Amniotic stem cell (primary cell): ENCODE measurements around the gene PDXDC1.
"Not testable (repeated sequence)": the region's sequence is repeated elsewhere in the genome, so short reads cannot be mapped to it uniquely, and the experiment has no call there.

Source experiments
- DNase-seq: peaks from one replicate; lab custom pipeline; 2025; lab: John Stamatoyannopoulos, UW

PDXDC1 gene

GRCh38 chr16:15038689-15039088 lies 63.9 kb downstream of the PDXDC1 start:
- no peak for DNase-seq

GRCh38 chr16:15041271-15042004 lies 66.6 kb downstream of the PDXDC1 start:
- DNase-seq, result no peak

- DNase-seq, result no peak
These were observed 68.5 kb downstream of the PDXDC1 start for GRCh38 chr16:15043344-15043743.

GRCh38 chr16:15044286-15044685 lies 69.5 kb downstream of the PDXDC1 start:
- no peak for DNase-seq

- DNase-seq, result not testable (repeated sequence)
These were observed 70.4 kb downstream of the PDXDC1 start for GRCh38 chr16:15045270-15045669.

GRCh38 chr16:15046692-15047376 lies 72.0 kb downstream of the PDXDC1 start:
- no peak for DNase-seq

- no peak for DNase-seq
These were observed 74.9 kb downstream of the PDXDC1 start for GRCh38 chr16:15049581-15050180.

- not testable (repeated sequence) for DNase-seq
These were observed 75.6 kb downstream of the PDXDC1 start for GRCh38 chr16:15050440-15050839.

GRCh38 chr16:15051387-15051951 lies 76.6 kb downstream of the PDXDC1 start:
- no peak for DNase-seq

GRCh38 chr16:15052747-15053476 lies 78.1 kb downstream of the PDXDC1 start:
- no peak for DNase-seq

- DNase-seq, result no peak
These were observed 79.1 kb downstream of the PDXDC1 start for GRCh38 chr16:15053904-15054303.

- no peak for DNase-seq
These were observed 79.7 kb downstream of the PDXDC1 start for GRCh38 chr16:15054357-15055140.

GRCh38 chr16:15055141-15056053 lies 80.6 kb downstream of the PDXDC1 start:
- no peak for DNase-seq

- no peak for DNase-seq
These were observed 83.0 kb downstream of the PDXDC1 start for GRCh38 chr16:15057681-15058417.

GRCh38 chr16:15059324-15059723 lies 84.5 kb downstream of the PDXDC1 start:
- no peak for DNase-seq

GRCh38 chr16:15062085-15062810 lies 87.4 kb downstream of the PDXDC1 start:
- DNase-seq, result not testable (repeated sequence)

- not testable (repeated sequence) for DNase-seq
These were observed 91.1 kb downstream of the PDXDC1 start for GRCh38 chr16:15065961-15066360.

- DNase-seq, result not testable (repeated sequence)
These were observed 91.9 kb downstream of the PDXDC1 start for GRCh38 chr16:15066690-15067089.

GRCh38 chr16:15071013-15071412 lies 96.2 kb downstream of the PDXDC1 start:
- DNase-seq, result not testable (repeated sequence)
